Left lobe of liver (tissue), 2 donors: Measurements from ENCODE around the gene DHDH. TPM values are rescaled to one million over a fixed set of nuclear protein-coding genes. Genes with fewer than 3 reads are reported as not detected.
"Not testable (repeated sequence)": the region's sequence is repeated elsewhere in the genome, so short reads cannot be mapped to it uniquely, and the experiment has no call there.

Experiments
- ATAC-seq: fragments of 200-7000 bp; cut with Tn5 transposase; one replicate; pipeline ENCODE4 v1.9.1; 2020; ENCODE audit warnings: mild to moderate bottlenecking, moderate library complexity
- DNase-seq: peaks from one replicate; pipeline ENCODE4 v3.0.0-alpha.2; 2020; ENCODE audit warnings: low spot score
- total RNA-seq: library from RNA; stranded (reverse); gene quantifications from one replicate; pipeline ENCODE4 v1.2.1, GENCODE V29; 2021
- donor health status: DM: no; HTN: no; CAD: no; lungs with moderate emphysema.
- donor health status: DM: no; HTN: yes; CAD: no.

The DHDH gene
- total RNA-seq, 1 donor from 2014 or later, result 0.23 TPM

- DNase-seq (no peak), ATAC-seq (no peak)
Measured at GRCh38 chr19:48914181-48914580, 19.3 kb upstream of the DHDH start.

GRCh38 chr19:48915757-48916156 lies 17.7 kb upstream of the DHDH start:
- ATAC-seq, result no peak
- DNase-seq, result no peak

GRCh38 chr19:48918071-48918470 lies 15.4 kb upstream of the DHDH start:
- DNase-seq (no peak), ATAC-seq (no peak)

- DNase-seq, result no peak
- peak; percentile 39 for ATAC-seq
Measured at GRCh38 chr19:48918801-48919247, 14.7 kb upstream of the DHDH start.

GRCh38 chr19:48919271-48919670 lies 14.2 kb upstream of the DHDH start:
- not testable (repeated sequence) for DNase-seq, ATAC-seq

- ATAC-seq (no peak), DNase-seq (no peak)
Measured at GRCh38 chr19:48920949-48921348, 12.6 kb upstream of the DHDH start.

GRCh38 chr19:48921721-48922500 lies 11.6 kb upstream of the DHDH start:
- ATAC-seq (no peak), DNase-seq (no peak)

GRCh38 chr19:48922548-48923490 lies 10.7 kb upstream of the DHDH start:
- DNase-seq, result no peak

GRCh38 chr19:48925240-48925843 lies 8.2 kb upstream of the DHDH start:
- ATAC-seq (no peak), DNase-seq (no peak)

More at GRCh38 chr19:48922548-48923490, 10.7 kb upstream of the DHDH start:
- no peak for ATAC-seq

- DNase-seq, ATAC-seq: not testable (repeated sequence)
Measured at GRCh38 chr19:48925890-48926289, 7.6 kb upstream of the DHDH start.

GRCh38 chr19:48926909-48927308 lies 6.6 kb upstream of the DHDH start:
- no peak for DNase-seq
- peak; percentile 60 for ATAC-seq

GRCh38 chr19:48927692-48928091 lies 5.8 kb upstream of the DHDH start:
- not testable (repeated sequence) for ATAC-seq, DNase-seq

- ATAC-seq (no peak), DNase-seq (no peak)
Measured at GRCh38 chr19:48928164-48929025, 5.1 kb upstream of the DHDH start.

- DNase-seq (no peak), ATAC-seq (no peak)
Measured at GRCh38 chr19:48934837-48935236, 1.3 kb downstream of the DHDH start.

- DNase-seq, result no peak
- ATAC-seq, result no peak
Measured at GRCh38 chr19:48935864-48936263, 2.4 kb downstream of the DHDH start.

- ATAC-seq (no peak), DNase-seq (no peak)
Measured at GRCh38 chr19:48938256-48938655, 4.8 kb downstream of the DHDH start.

GRCh38 chr19:48940902-48941301 lies 7.4 kb downstream of the DHDH start:
- DNase-seq, result no peak
- ATAC-seq, result no peak

- DNase-seq (no peak), ATAC-seq (peak; percentile 14)
Measured at GRCh38 chr19:48943081-48943480, 9.6 kb downstream of the DHDH start.

GRCh38 chr19:48945415-48945814 lies 11.9 kb downstream of the DHDH start:
- ATAC-seq, result no peak
- DNase-seq, result no peak

GRCh38 chr19:48945817-48946216 lies 12.3 kb downstream of the DHDH start:
- no peak for DNase-seq
- ATAC-seq, result no peak
